HG02981 (cell line): ENCODE measurements around the gene WASHC4.
"Not testable (repeated sequence)": the region's sequence is repeated elsewhere in the genome, so short reads cannot be mapped to it uniquely, and the experiment has no call there.

ENCODE experiments used
- ATAC-seq: cut with Tn5 transposase; IDR thresholded peaks from one replicate; pipeline ENCODE4 v1.9.1; 2021; ENCODE audit warnings: mild to moderate bottlenecking, moderate library complexity; ENCODE audit not compliant: unreplicated experiment

The WASHC4 gene

GRCh38 chr12:105089817-105090216 lies 17.7 kb upstream of the WASHC4 start:
- ATAC-seq = no peak

- ATAC-seq = no peak
Measured at GRCh38 chr12:105090361-105090760, 17.2 kb upstream of the WASHC4 start.

GRCh38 chr12:105091476-105092206 lies 15.9 kb upstream of the WASHC4 start:
- ATAC-seq = no peak

GRCh38 chr12:105092336-105092735 lies 15.2 kb upstream of the WASHC4 start:
- ATAC-seq = no peak

GRCh38 chr12:105095338-105095737 lies 12.2 kb upstream of the WASHC4 start:
- ATAC-seq = not testable (repeated sequence)

- ATAC-seq = no peak
Measured at GRCh38 chr12:105099356-105099755, 8.2 kb upstream of the WASHC4 start.

GRCh38 chr12:105100207-105100985 lies 7.1 kb upstream of the WASHC4 start:
- ATAC-seq = no peak

GRCh38 chr12:105100998-105101397 lies 6.5 kb upstream of the WASHC4 start:
- ATAC-seq = no peak

- ATAC-seq = no peak
Measured at GRCh38 chr12:105102673-105103072, 4.9 kb upstream of the WASHC4 start.

- no peak for ATAC-seq
Measured at GRCh38 chr12:105104762-105105161, 2.8 kb upstream of the WASHC4 start.

GRCh38 chr12:105106621-105107020 lies 910 bp upstream of the WASHC4 start:
- ATAC-seq = no peak

GRCh38 chr12:105107171-105107493 lies 399 bp upstream of the WASHC4 start:
- ATAC-seq = peak; percentile 3

GRCh38 chr12:105109465-105110212 lies 2.1 kb downstream of the WASHC4 start:
- ATAC-seq = peak; percentile 35

GRCh38 chr12:105110851-105111250 lies 3.3 kb downstream of the WASHC4 start:
- ATAC-seq = no peak

GRCh38 chr12:105113094-105113493 lies 5.6 kb downstream of the WASHC4 start:
- no peak for ATAC-seq

GRCh38 chr12:105116969-105117368 lies 9.4 kb downstream of the WASHC4 start:
- no peak for ATAC-seq

- ATAC-seq = no peak
Measured at GRCh38 chr12:105120551-105120950, 13.0 kb downstream of the WASHC4 start.

- no peak for ATAC-seq
Measured at GRCh38 chr12:105138248-105138647, 30.7 kb downstream of the WASHC4 start.

- ATAC-seq = no peak
Measured at GRCh38 chr12:105141320-105141922, 33.9 kb downstream of the WASHC4 start.

GRCh38 chr12:105142259-105142658 lies 34.7 kb downstream of the WASHC4 start:
- ATAC-seq = no peak

GRCh38 chr12:105156260-105156659 lies 48.7 kb downstream of the WASHC4 start:
- ATAC-seq = no peak
